Mucosa of descending colon (tissue), 3 donors: ENCODE measurements around the gene CCNE1. TPM values are rescaled to one million over a fixed set of nuclear protein-coding genes. Genes with fewer than 3 reads are reported as not detected.

Experiments used
- ATAC-seq: fragments of 200-7000 bp; cut with Tn5 transposase; one replicate; pipeline ENCODE4 v1.9.1; 2020; ENCODE audit warnings: mild to moderate bottlenecking, moderate library complexity
- DNase-seq, 3 donors: peaks; one replicate each; pipeline ENCODE4 v3.0.0-alpha.2; 2020
- H3K36me3 ChIP-seq: fragments of 200-600 bp; one replicate; pipeline ENCODE4 v1.8.0; 2021; ENCODE audit warnings: low read depth, mild to moderate bottlenecking
- H3K4me1 ChIP-seq: fragments of 200-600 bp; one replicate; pipeline ENCODE4 v1.8.0; 2021; ENCODE audit warnings: low read depth, mild to moderate bottlenecking
- H3K4me3 ChIP-seq: fragments of 200-600 bp; one replicate; pipeline ENCODE4 v1.8.0; 2021; ENCODE audit warnings: mild to moderate bottlenecking
- H3K9me3 ChIP-seq: fragments of 200-600 bp; one replicate; pipeline ENCODE4 v1.8.0; 2021; ENCODE audit warnings: mild to moderate bottlenecking
- intact Hi-C, 2 donors: fragments of 100-400 bp; cut with DNase I in 1 of 2; cut with micrococcal nuclease in 1 of 2; formaldehyde crosslinking; loops; one replicate each; pipeline versions ENCODE4 v1.11.0 to v1.11.1; 2022; cut with DNase I, micrococcal nuclease
- total RNA-seq, 3 donors: library from RNA; stranded (reverse); fragmentation: NEBNext Ultra II Directional in 2 of 3; extraction: Animal tissue kit (Norgen Biotek cat#: 25700) in 2 of 3; gene quantifications; one replicate each; pipeline versions ENCODE4 v1.2.1 to v1.2.4, GENCODE V29; 2021 to 2023
- TF ChIP-seq, protein P1 (sequence below): fragments of 200-600 bp; IDR thresholded peaks from one replicate; pipeline ENCODE4 v1.8.0; 2022; ENCODE audit warnings: antibody characterized with exemption, mild to moderate bottlenecking
- donor health status: DM: no; HTN: no; CAD: no; lungs with moderate emphysema.
- donor health status: DM: no; HTN: no; CAD: no.
- donor health status: DM: no; HTN: yes; CAD: no.

Gene CCNE1
- total RNA-seq, 3 donors from 2014 or later: 4.0 to 7.1 (median 4.4) TPM

DNA sequence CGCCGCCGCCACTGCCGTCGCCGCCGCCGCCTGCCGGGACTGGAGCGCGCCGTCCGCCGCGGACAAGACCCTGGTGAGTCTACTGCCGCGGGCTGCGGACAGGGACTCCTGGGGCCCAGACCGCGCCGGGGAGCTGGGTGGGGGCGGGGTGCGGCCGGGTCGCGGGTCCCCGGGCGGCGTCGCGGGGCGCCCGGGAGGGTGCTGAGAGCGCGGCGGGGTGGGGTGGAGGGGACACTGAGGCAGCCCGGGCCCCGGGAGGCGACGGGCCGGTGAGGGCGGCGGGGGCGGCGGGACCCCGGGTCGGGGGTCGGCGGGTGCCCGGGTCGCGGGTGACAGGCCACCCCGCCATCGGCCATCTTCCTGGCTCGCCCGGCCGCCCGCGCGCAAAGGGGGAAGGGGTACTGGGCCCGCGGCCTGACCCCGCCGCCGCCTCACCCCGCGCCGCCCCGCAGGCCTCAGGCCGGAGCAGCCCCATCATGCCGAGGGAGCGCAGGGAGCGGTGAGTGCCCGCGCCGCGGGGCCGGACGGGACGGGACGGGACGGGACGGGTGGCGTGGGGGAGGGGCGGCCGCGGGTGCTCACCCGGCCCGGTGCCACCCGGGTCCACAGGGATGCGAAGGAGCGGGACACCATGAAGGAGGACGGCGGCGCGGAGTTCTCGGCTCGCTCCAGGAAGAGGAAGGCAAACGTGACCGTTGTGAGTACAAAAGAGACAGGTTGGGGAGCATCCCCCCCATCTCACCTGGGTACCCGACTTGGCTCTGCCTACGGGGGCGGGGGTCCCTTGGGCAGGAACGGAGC lies 489 bp downstream of the CCNE1 start:
- ATAC-seq (no peak), DNase-seq (peak; percentile 16 to 66 (median 57))
- Histone ChIP-seq H3K36me3 (no peaks in the 10 kb centered on the region), H3K9me3 (no peaks in the 10 kb centered on the region), H3K4me1 (no peaks in the 10 kb centered on the region), H3K4me3 (peak overlapping the region; percentile 17)
- intact Hi-C loops: no loop called here
- TF ChIP-seq, protein P1, sequence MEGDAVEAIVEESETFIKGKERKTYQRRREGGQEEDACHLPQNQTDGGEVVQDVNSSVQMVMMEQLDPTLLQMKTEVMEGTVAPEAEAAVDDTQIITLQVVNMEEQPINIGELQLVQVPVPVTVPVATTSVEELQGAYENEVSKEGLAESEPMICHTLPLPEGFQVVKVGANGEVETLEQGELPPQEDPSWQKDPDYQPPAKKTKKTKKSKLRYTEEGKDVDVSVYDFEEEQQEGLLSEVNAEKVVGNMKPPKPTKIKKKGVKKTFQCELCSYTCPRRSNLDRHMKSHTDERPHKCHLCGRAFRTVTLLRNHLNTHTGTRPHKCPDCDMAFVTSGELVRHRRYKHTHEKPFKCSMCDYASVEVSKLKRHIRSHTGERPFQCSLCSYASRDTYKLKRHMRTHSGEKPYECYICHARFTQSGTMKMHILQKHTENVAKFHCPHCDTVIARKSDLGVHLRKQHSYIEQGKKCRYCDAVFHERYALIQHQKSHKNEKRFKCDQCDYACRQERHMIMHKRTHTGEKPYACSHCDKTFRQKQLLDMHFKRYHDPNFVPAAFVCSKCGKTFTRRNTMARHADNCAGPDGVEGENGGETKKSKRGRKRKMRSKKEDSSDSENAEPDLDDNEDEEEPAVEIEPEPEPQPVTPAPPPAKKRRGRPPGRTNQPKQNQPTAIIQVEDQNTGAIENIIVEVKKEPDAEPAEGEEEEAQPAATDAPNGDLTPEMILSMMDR: no peak

DNA sequence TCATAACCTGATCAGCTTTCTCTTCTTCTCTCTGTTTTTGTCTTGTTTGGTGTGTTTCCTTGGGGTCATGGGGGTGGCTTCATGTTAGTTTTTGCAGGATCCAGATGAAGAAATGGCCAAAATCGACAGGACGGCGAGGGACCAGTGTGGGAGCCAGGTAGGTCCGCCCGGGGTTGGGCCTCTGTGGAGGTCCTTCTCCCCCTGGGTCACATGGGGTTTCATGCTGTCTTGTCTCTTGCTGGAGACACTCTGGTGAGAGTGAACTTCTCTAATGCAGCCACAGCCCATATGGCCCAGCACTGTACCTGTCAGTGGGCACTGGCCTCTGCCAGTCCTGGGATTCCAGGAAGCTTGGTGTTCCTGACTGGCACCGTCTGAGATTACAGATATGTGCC lies 1.1 kb downstream of the CCNE1 start:
- DNase-seq (peak in 2 of 3 donors; percentile 7 to 27), ATAC-seq (no peak)
- no peak overlapping the region for H3K4me3 ChIP-seq
- H3K36me3 ChIP-seq: no peaks in the 10 kb centered on the region
- intact Hi-C loops: no loop called here
- no peaks in the 10 kb centered on the region for H3K4me1 ChIP-seq
- TF ChIP-seq, protein P1: no peak
- no peaks in the 10 kb centered on the region for H3K9me3 ChIP-seq

GRCh38 chr19:29813642-29814041 lies 1.9 kb downstream of the CCNE1 start:
- intact Hi-C loops: no loop called here
- DNase-seq (no peak), ATAC-seq (no peak)
- Histone ChIP-seq H3K4me3 (no peak overlapping the region), H3K4me1 (no peaks in the 10 kb centered on the region), H3K9me3 (no peaks in the 10 kb centered on the region), H3K36me3 (no peaks in the 10 kb centered on the region)
- TF ChIP-seq, protein P1: no peak

- TF ChIP-seq, protein P1: no peak
- intact Hi-C loops: no loop called here
- Histone ChIP-seq H3K9me3 (no peaks in the 10 kb centered on the region), H3K36me3 (no peaks in the 10 kb centered on the region), H3K4me1 (no peaks in the 10 kb centered on the region), H3K4me3 (no peak overlapping the region)
- ATAC-seq: no peak
- DNase-seq: peak in 1 of 3 donors; percentile 15
Measured at GRCh38 chr19:29815231-29815630, 3.4 kb downstream of the CCNE1 start.

DNA sequence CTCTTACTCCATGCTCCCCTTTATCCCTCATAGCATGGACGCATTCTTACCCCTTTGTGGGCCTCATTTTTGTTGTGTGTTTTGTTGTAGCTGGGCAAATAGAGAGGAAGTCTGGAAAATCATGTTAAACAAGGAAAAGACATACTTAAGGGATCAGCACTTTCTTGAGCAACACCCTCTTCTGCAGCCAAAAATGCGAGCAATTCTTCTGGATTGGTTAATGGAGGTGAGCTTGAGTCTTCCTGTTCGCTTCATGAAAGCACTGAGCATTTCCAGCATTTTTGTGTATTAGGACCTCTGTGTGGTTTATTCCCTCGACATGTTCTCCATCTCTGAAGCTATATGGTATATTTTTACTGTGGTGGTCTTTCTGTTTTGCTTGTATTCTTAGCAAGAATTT lies 5.5 kb downstream of the CCNE1 start:
- Histone ChIP-seq H3K4me3 (no peak overlapping the region), H3K9me3 (no peaks in the 10 kb centered on the region), H3K4me1 (no peaks in the 10 kb centered on the region), H3K36me3 (no peaks in the 10 kb centered on the region)
- ATAC-seq (no peak), DNase-seq (no peak)
- TF ChIP-seq, protein P1: no peak
- intact Hi-C loops: no loop called here
